GM18951 (cell line): Measurements from ENCODE around the gene LRRC71.

ENCODE experiments used
- POLR2A ChIP-seq: IDR thresholded peaks from 4 replicates; pipeline ENCODE4 v1.6.1; 2011; ENCODE audit warnings: mild to moderate bottlenecking; ENCODE audit not compliant: insufficient read length, insufficient read depth; ENCODE audit errors: extremely low read depth
- in situ Hi-C: fragments of 300-500 bp; cut with MboI; formaldehyde crosslinking; loops from one replicate; pipeline ENCODE4 v1.12.0; 2022; ENCODE audit warnings: low sequenced_read_pairs, mixed read lengths, inconsistent platforms; ENCODE audit not compliant: unreplicated experiment

LRRC71 gene

GRCh38 chr1:156964441-156964840 lies 44.0 kb downstream of the LRRC71 start:
- no peak for TF ChIP-seq POLR2A
- in situ Hi-C loops = no loop called here

- in situ Hi-C loops = no loop called here
- no peak for TF ChIP-seq POLR2A
These were observed 49.1 kb downstream of the LRRC71 start for GRCh38 chr1:156969496-156969895.

GRCh38 chr1:156970017-156970416 lies 49.6 kb downstream of the LRRC71 start:
- in situ Hi-C loops = no loop called here
- no peak for TF ChIP-seq POLR2A

- in situ Hi-C loops = no loop called here
- TF ChIP-seq POLR2A = no peak
These were observed 53.0 kb downstream of the LRRC71 start for GRCh38 chr1:156973417-156973816.

GRCh38 chr1:156975084-156975483 lies 54.7 kb downstream of the LRRC71 start:
- no peak for TF ChIP-seq POLR2A
- in situ Hi-C loops = no loop called here

GRCh38 chr1:156980551-156980950 lies 60.1 kb downstream of the LRRC71 start:
- in situ Hi-C loops = no loop called here

More at GRCh38 chr1:156980551-156980950, 60.1 kb downstream of the LRRC71 start:
- no peak for TF ChIP-seq POLR2A
